IMR-90 (cell line): ENCODE measurements around the gene HPF1. TPM values are rescaled to one million over a fixed set of nuclear protein-coding genes. Genes with fewer than 3 reads are reported as not detected.

Experiments used
- ATAC-seq: fragments of 200-7000 bp; cut with Tn5 transposase; 2 replicates; pipeline ENCODE4 v1.9.1; 2020; ENCODE audit warnings: low read depth, mild to moderate bottlenecking, moderate library complexity
- BruUV-seq: library from RNA; stranded (reverse); fragments of 400-500 nt; replicated peaks from 2 replicates; lab custom pipeline; 2021; lab: Mats Ljungman, UMichigan
- CTCF ChIA-PET: fragments of 300-600 bp; formaldehyde crosslinking; extraction: SDS; loops from one replicate; lab custom pipeline; 2021; ENCODE audit warnings: antibody characterized with exemption; lab: Yijun Ruan, JAX
- POLR2A ChIA-PET: fragments of 300-600 bp; sonication (Branson Sonifier 250); formaldehyde crosslinking; loops from one replicate; lab custom pipeline; 2022; ENCODE audit warnings: antibody characterized with exemption; ENCODE audit not compliant: unreplicated experiment; lab: Charles Lee
- DNase-seq: peaks from one replicate; pipeline ENCODE4 v3.0.0; 2013
- H2AFZ ChIP-seq: replicated peaks from 2 replicates; pipeline ENCODE3; 2013; ENCODE audit warnings: low read length, mild to moderate bottlenecking; ENCODE audit not compliant: poor library complexity
- H2AK5ac ChIP-seq: 2 replicates; pipeline ENCODE4 v1.6.1; 2013; ENCODE audit warnings: low read depth, low read length, inconsistent platforms
- H2AK9ac ChIP-seq: replicated peaks from 2 replicates; pipeline ENCODE3; 2013; ENCODE audit warnings: mild to moderate bottlenecking, low read depth, low read length, moderate library complexity; ENCODE audit not compliant: poor library complexity
- H2BK120ac ChIP-seq: 2 replicates; pipeline ENCODE4 v1.6.1; 2013; ENCODE audit warnings: low read depth, low read length, inconsistent platforms
- H2BK15ac ChIP-seq: 3 replicates; pipeline ENCODE4 v1.6.1; 2013; ENCODE audit warnings: low read depth, low read length, inconsistent platforms
- H2BK20ac ChIP-seq: 2 replicates; pipeline ENCODE4 v1.6.1; 2013; ENCODE audit warnings: low read depth, mild to moderate bottlenecking, inconsistent platforms, low read length, moderate library complexity
- H2BK5ac ChIP-seq: 2 replicates; pipeline ENCODE4 v1.6.1; 2013; ENCODE audit warnings: mild to moderate bottlenecking, low read depth, low read length, inconsistent platforms; ENCODE audit not compliant: poor library complexity, severe bottlenecking
- H3K14ac ChIP-seq: replicated peaks from 2 replicates; pipeline ENCODE4 v1.6.1; 2013; ENCODE audit warnings: low read depth, low read length, inconsistent platforms
- H3K18ac ChIP-seq: 2 replicates; pipeline ENCODE4 v1.6.1; 2013; ENCODE audit warnings: low read depth, low read length, control low read depth
- H3K23ac ChIP-seq: 2 replicates; pipeline ENCODE4 v1.6.1; 2013; ENCODE audit warnings: low read depth, low read length, inconsistent platforms
- H3K27ac ChIP-seq: 2 replicates; pipeline ENCODE4 v1.5.1; 2013; ENCODE audit warnings: mild to moderate bottlenecking, control low read depth, low read length; ENCODE audit not compliant: insufficient read depth
- H3K27me3 ChIP-seq: 2 replicates; pipeline ENCODE4 v1.6.1; 2013; ENCODE audit warnings: low read length; ENCODE audit not compliant: control insufficient read depth, insufficient read depth
- H3K36me3 ChIP-seq: 2 replicates; pipeline ENCODE4 v1.6.1; 2013; ENCODE audit warnings: low read length, mixed read lengths; ENCODE audit not compliant: control insufficient read depth, insufficient read depth
- H3K4ac ChIP-seq: 2 replicates; pipeline ENCODE4 v1.6.1; 2013; ENCODE audit warnings: low read depth, low read length, inconsistent platforms
- H3K4me1 ChIP-seq: 2 replicates; pipeline ENCODE4 v1.6.1; 2013; ENCODE audit warnings: low read length, mixed read lengths; ENCODE audit not compliant: control insufficient read depth, insufficient read depth
- H3K4me2 ChIP-seq: 2 replicates; pipeline ENCODE4 v1.6.1; 2013; ENCODE audit warnings: low read depth, mild to moderate bottlenecking, control low read depth, low read length, moderate library complexity
- H3K4me3 ChIP-seq: 2 replicates; pipeline ENCODE4 v1.5.1; 2013; ENCODE audit warnings: low read depth, mild to moderate bottlenecking, control low read depth, low read length, moderate library complexity; ENCODE audit not compliant: insufficient read depth
- H3K56ac ChIP-seq: 2 replicates; pipeline ENCODE4 v1.6.1; 2013; ENCODE audit warnings: low read length, inconsistent platforms; ENCODE audit not compliant: insufficient read depth; ENCODE audit errors: extremely low read depth
- H3K79me1 ChIP-seq, 2 experiments: 2 replicates each; pipeline ENCODE4 v1.6.1; 2013; ENCODE audit warnings: low read length in 2 of 2, inconsistent platforms in 1 of 2, low read depth in 1 of 2
- H3K9ac ChIP-seq: 2 replicates; pipeline ENCODE4 v1.6.1; 2013; ENCODE audit warnings: low read depth, low read length, control low read depth
- H3K9me1 ChIP-seq: 2 replicates; pipeline ENCODE4 v1.6.1; 2013; ENCODE audit warnings: low read length, inconsistent platforms; ENCODE audit not compliant: insufficient read depth
- H3K9me3 ChIP-seq: 2 replicates; pipeline ENCODE4 v1.6.1; 2013; ENCODE audit warnings: low read length; ENCODE audit not compliant: control insufficient read depth, insufficient read depth
- H4K20me1 ChIP-seq: 2 replicates; pipeline ENCODE4 v1.6.1; 2013; ENCODE audit warnings: low read length, inconsistent platforms; ENCODE audit not compliant: insufficient read depth
- H4K5ac ChIP-seq: 2 replicates; pipeline ENCODE4 v1.6.1; 2013; ENCODE audit warnings: mild to moderate bottlenecking, low read depth, low read length, control low read depth
- H4K8ac ChIP-seq, 2 experiments: 2 replicates each; pipeline ENCODE4 v1.6.1; 2013; ENCODE audit warnings: low read depth in 2 of 2, low read length in 2 of 2, control low read depth in 1 of 2, inconsistent platforms in 1 of 2
- H4K91ac ChIP-seq: 2 replicates; pipeline ENCODE4 v1.6.1; 2013; ENCODE audit warnings: low read depth, low read length, inconsistent platforms; ENCODE audit not compliant: insufficient read depth
- CEBPB ChIP-seq: IDR thresholded peaks from 2 replicates; pipeline ENCODE4 v1.6.1; 2012; ENCODE audit warnings: low read depth, low read length, improper control_type of control experiment
- MAFK ChIP-seq: IDR thresholded peaks from 2 replicates; pipeline ENCODE4 v1.6.1; 2012; ENCODE audit warnings: low read depth, low read length, improper control_type of control experiment
- MAZ ChIP-seq: IDR thresholded peaks from 2 replicates; pipeline ENCODE4 v1.6.1; 2012; ENCODE audit warnings: low read depth, mild to moderate bottlenecking, low read length, improper control_type of control experiment, moderate library complexity, borderline replicate concordance
- NFE2L2 ChIP-seq: fragments of 150-350 bp; IDR thresholded peaks from 2 replicates; pipeline ENCODE4 v1.6.1; 2016; ENCODE audit warnings: low read depth, mild to moderate bottlenecking, low read length
- RCOR1 ChIP-seq: IDR thresholded peaks from 2 replicates; pipeline ENCODE4 v1.6.1; 2012; ENCODE audit warnings: mild to moderate bottlenecking, low read length, improper control_type of control experiment; ENCODE audit not compliant: insufficient replicate concordance
- WGBS, 2 experiments: methylation state at CpG; one replicate each; pipeline versions ENCODE4 v1.1.5 to v1.1.7; 2013; ENCODE audit warnings: missing lambda C conversion rate in 2 of 2; ENCODE audit not compliant: insufficient read length in 1 of 2; ENCODE audit errors: extremely low coverage in 2 of 2; 5-methylcytosine and 5-hydroxymethylcytosine counted together
- dilution Hi-C: fragments of 300-500 bp; cut with HindIII; formaldehyde crosslinking; loops from one replicate; pipeline ENCODE4 v1.14.3; 2018; ENCODE audit warnings: low sequenced_read_pairs; ENCODE audit not compliant: unreplicated experiment
- in situ Hi-C: fragments of 300-500 bp; cut with MboI; formaldehyde crosslinking; loops from 3 replicates; pipeline ENCODE4 v1.14.3; 2019; ENCODE audit warnings: low sequenced_read_pairs, inconsistent platforms, mixed read lengths
- intact Hi-C: fragments of 100-400 bp; cut with micrococcal nuclease; formaldehyde crosslinking; loops from 2 replicates; pipeline ENCODE4 v1.10.0; 2022
- polyA plus RNA-seq, 3 experiments: library from polyadenylated mRNA; depleted of rRNA; stranded (reverse); fragments of >200 nt; gene quantifications; 2 replicates each; pipeline ENCODE4 v1.2.3, GENCODE V29; 2012; ENCODE audit warnings: low replicate concordance in 1 of 3
- total RNA-seq: library from RNA; depleted of rRNA; stranded (reverse); fragments of >200 nt; gene quantifications from 2 replicates; pipeline ENCODE4 v1.2.3, GENCODE V29; 2012
- TF ChIP-seq, protein P1 (sequence below): fragments of 150-350 bp; IDR thresholded peaks from 2 replicates; pipeline ENCODE4 v1.6.1; 2017; ENCODE audit warnings: mild to moderate bottlenecking, antibody characterized with exemption, low read length, low read depth

The HPF1 gene
- total and polyA plus RNA-seq, 2 of the 4 experiments (the other 2 are of a cell fraction) = 15.2 to 24.9 TPM

DNA sequence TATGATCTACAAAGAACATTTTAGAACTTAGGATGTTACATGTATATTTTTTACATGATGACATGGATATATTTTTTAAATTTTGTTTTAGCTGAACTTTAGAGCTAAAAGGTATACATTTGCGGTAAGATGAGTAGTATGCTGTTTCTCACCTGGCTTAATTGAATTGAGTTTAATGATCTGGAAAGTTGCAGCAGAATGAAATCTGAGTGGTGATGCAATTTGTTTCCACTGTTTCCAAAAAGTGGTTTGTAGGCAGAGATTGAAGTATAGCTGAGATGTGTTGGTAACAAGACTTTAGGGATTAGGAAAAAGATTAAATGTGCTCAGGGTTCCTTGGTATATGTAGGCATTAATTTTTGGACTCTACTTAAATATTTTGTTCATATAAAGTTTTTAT is 68.1 kb downstream of the HPF1 start:
- Histone ChIP-seq H2AK9ac (no peak overlapping the region), H3K18ac (no peak overlapping the region), H4K5ac (no peak overlapping the region), H2BK120ac (no peak overlapping the region), H3K14ac (no peak overlapping the region), H3K4me1 (no peaks in the 10 kb centered on the region), H2BK5ac (no peak overlapping the region), H3K79me1 (no peaks in the 10 kb centered on the region; a peak in 1 of 4 replicates), H3K9me3 (no peaks in the 10 kb centered on the region), H2AK5ac (no peak overlapping the region), H2AFZ (no peak overlapping the region), H4K20me1 (no peaks in the 10 kb centered on the region), H3K4ac (no peak overlapping the region), H3K56ac (no peak overlapping the region), H3K4me2 (no peak overlapping the region), H3K36me3 (peaks cover 9% of the 10 kb centered on the region; the same call in 1 of the 2 replicates), H3K27me3 (no peaks in the 10 kb centered on the region), H3K23ac (no peak overlapping the region), H3K9ac (no peak overlapping the region), H3K4me3 (no peak overlapping the region), H3K27ac (no peak overlapping the region), H2BK20ac (no peak overlapping the region), H4K91ac (no peak overlapping the region), H4K8ac (no peak overlapping the region), H3K9me1 (no peaks in the 10 kb centered on the region), H2BK15ac (no peak overlapping the region)
- dilution Hi-C loops (no loop called here), in situ Hi-C loops (no loop called here), intact Hi-C loops (no loop called here)
- 100% methylated on average over 1 of the region's 1 CpG; no CpG with 5 or more reads in 1 of the 2 experiments for WGBS, 2 experiments
- ATAC-seq (no peak), DNase-seq (no peak)
- TF ChIP-seq MAFK (no peak), CEBPB (0 out of 2 replicates have a peak, but pooled peaks have one; percentile 2), MAZ (no peak), RCOR1 (no peak), NFE2L2 (no peak)
- TF ChIP-seq, protein P1, sequence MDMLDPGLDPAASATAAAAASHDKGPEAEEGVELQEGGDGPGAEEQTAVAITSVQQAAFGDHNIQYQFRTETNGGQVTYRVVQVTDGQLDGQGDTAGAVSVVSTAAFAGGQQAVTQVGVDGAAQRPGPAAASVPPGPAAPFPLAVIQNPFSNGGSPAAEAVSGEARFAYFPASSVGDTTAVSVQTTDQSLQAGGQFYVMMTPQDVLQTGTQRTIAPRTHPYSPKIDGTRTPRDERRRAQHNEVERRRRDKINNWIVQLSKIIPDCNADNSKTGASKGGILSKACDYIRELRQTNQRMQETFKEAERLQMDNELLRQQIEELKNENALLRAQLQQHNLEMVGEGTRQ = no peak
- ChIA-PET POLR2A (no interaction called here), CTCF (no interaction called here)
- no TSS peak for BruUV-seq
